H9 (cell line): ENCODE measurements around the gene FBXW4. TPM values are rescaled to one million over a fixed set of nuclear protein-coding genes. Genes with fewer than 3 reads are reported as not detected.

Experiments used
- DNase-seq: peaks from one replicate; pipeline ENCODE4 v3.0.0-alpha.2; 2017
- H2AFZ ChIP-seq: one replicate; pipeline ENCODE4 v1.6.1; 2013; ENCODE audit warnings: mild to moderate bottlenecking, low read length, control low read depth, moderate library complexity
- H2AK5ac ChIP-seq: 2 replicates; pipeline ENCODE4 v1.6.1; 2013; ENCODE audit warnings: low read length, control low read depth, mixed read lengths; ENCODE audit not compliant: insufficient read length
- H2BK120ac ChIP-seq: one replicate; pipeline ENCODE4 v1.6.1; 2013; ENCODE audit warnings: low read depth, mild to moderate bottlenecking, low read length, control low read depth, inconsistent platforms; ENCODE audit not compliant: poor library complexity, severe bottlenecking
- H2BK12ac ChIP-seq: 2 replicates; pipeline ENCODE4 v1.6.1; 2013; ENCODE audit warnings: low read length, control low read depth, mixed read lengths, low read depth; ENCODE audit not compliant: insufficient read length
- H2BK15ac ChIP-seq: 2 replicates; pipeline ENCODE4 v1.6.1; 2013; ENCODE audit warnings: low read depth, low read length, control low read depth
- H2BK20ac ChIP-seq: one replicate; pipeline ENCODE4 v1.6.1; 2013; ENCODE audit warnings: low read depth, mild to moderate bottlenecking, low read length, control low read depth, inconsistent platforms; ENCODE audit not compliant: poor library complexity, severe bottlenecking
- H2BK5ac ChIP-seq: 2 replicates; pipeline ENCODE4 v1.6.1; 2013; ENCODE audit warnings: low read length, control low read depth, mixed read lengths; ENCODE audit not compliant: insufficient read length
- H3K14ac ChIP-seq: 2 replicates; pipeline ENCODE4 v1.6.1; 2013; ENCODE audit warnings: low read length, control low read depth; ENCODE audit not compliant: insufficient read depth
- H3K18ac ChIP-seq: 2 replicates; pipeline ENCODE4 v1.6.1; 2013; ENCODE audit warnings: low read depth, mild to moderate bottlenecking, mixed read lengths, low read length, control low read depth; ENCODE audit not compliant: insufficient read length
- H3K23ac ChIP-seq: 2 replicates; pipeline ENCODE4 v1.6.1; 2013; ENCODE audit warnings: low read length, control low read depth, mixed read lengths, low read depth; ENCODE audit not compliant: insufficient read length
- H3K23me2 ChIP-seq: 2 replicates; pipeline ENCODE4 v1.6.1; 2013; ENCODE audit warnings: low read depth, mild to moderate bottlenecking, mixed read lengths, low read length, control low read depth; ENCODE audit not compliant: insufficient read length, poor library complexity, severe bottlenecking
- H3K27ac ChIP-seq: 2 replicates; pipeline ENCODE4 v1.5.1; 2013; ENCODE audit warnings: low read length, control low read depth, mixed read lengths, low read depth; ENCODE audit not compliant: insufficient read length
- H3K27me3 ChIP-seq: 2 replicates; pipeline ENCODE4 v1.6.1; 2013; ENCODE audit warnings: low read length, control low read depth, inconsistent platforms; ENCODE audit not compliant: insufficient read depth
- H3K4ac ChIP-seq: 2 replicates; pipeline ENCODE4 v1.6.1; 2013; ENCODE audit warnings: low read depth, mild to moderate bottlenecking, control low read depth, inconsistent platforms, low read length, moderate library complexity
- H3K4me1 ChIP-seq: 2 replicates; pipeline ENCODE4 v1.6.1; 2013; ENCODE audit warnings: low read length, control low read depth, inconsistent platforms; ENCODE audit not compliant: insufficient read depth
- H3K4me2 ChIP-seq: 2 replicates; pipeline ENCODE4 v1.6.1; 2013; ENCODE audit warnings: low read length, control low read depth, mixed read lengths; ENCODE audit not compliant: insufficient read length, insufficient read depth
- H3K56ac ChIP-seq: 2 replicates; pipeline ENCODE4 v1.6.1; 2013; ENCODE audit warnings: low read depth, mild to moderate bottlenecking, mixed read lengths, low read length, control low read depth; ENCODE audit not compliant: insufficient read length
- H3K79me1 ChIP-seq: 2 replicates; pipeline ENCODE4 v1.6.1; 2013; ENCODE audit warnings: low read depth, mild to moderate bottlenecking, moderate library complexity, low read length, control low read depth, inconsistent platforms; ENCODE audit not compliant: insufficient read depth, poor library complexity, severe bottlenecking
- H3K79me2 ChIP-seq: 2 replicates; pipeline ENCODE4 v1.6.1; 2013; ENCODE audit warnings: low read length, control low read depth, inconsistent platforms; ENCODE audit not compliant: insufficient read depth
- H3K9ac ChIP-seq: 2 replicates; pipeline ENCODE4 v1.6.1; 2013; ENCODE audit warnings: low read length, control low read depth, mixed read lengths; ENCODE audit not compliant: insufficient read length; ENCODE audit errors: extremely low read depth
- H3K9me3 ChIP-seq: one replicate; pipeline ENCODE4 v1.6.1; 2013; ENCODE audit warnings: low read depth, low read length, inconsistent platforms; ENCODE audit not compliant: control insufficient read depth
- H3T11ph ChIP-seq: one replicate; pipeline ENCODE4 v1.6.1; 2013; ENCODE audit warnings: mild to moderate bottlenecking, low read length, control low read depth, inconsistent platforms
- H4K20me1 ChIP-seq: one replicate; pipeline ENCODE4 v1.6.1; 2013; ENCODE audit not compliant: control insufficient read depth, insufficient read length, insufficient read depth
- H4K5ac ChIP-seq: 2 replicates; pipeline ENCODE4 v1.6.1; 2013; ENCODE audit warnings: low read depth, mild to moderate bottlenecking, mixed read lengths, low read length, control low read depth; ENCODE audit not compliant: insufficient read length
- H4K8ac ChIP-seq: replicated peaks from 2 replicates; pipeline ENCODE4 v1.6.1; 2013; ENCODE audit warnings: low read length, control low read depth, mixed read lengths, low read depth; ENCODE audit not compliant: insufficient read length
- H4K91ac ChIP-seq: 2 replicates; pipeline ENCODE4 v1.6.1; 2013; ENCODE audit warnings: low read depth, mild to moderate bottlenecking, moderate library complexity, mixed read lengths, low read length, control low read depth; ENCODE audit not compliant: insufficient read length
- H3K27ac Mint-ChIP-seq, 3 experiments: 2 replicates in 2 of 3; 3 replicates in 1 of 3; pipeline ENCODE4 v1.8.0; 2020 to 2021; ENCODE audit warnings: mixed read lengths in 3 of 3, mild to moderate bottlenecking in 1 of 3, moderate library complexity in 1 of 3
- H3K27me3 Mint-ChIP-seq: 2 replicates; pipeline ENCODE4 v1.8.0; 2021; ENCODE audit warnings: low read depth, mild to moderate bottlenecking, moderate library complexity, mixed read lengths
- H3K36me3 Mint-ChIP-seq, 3 experiments: 2 replicates in 2 of 3; 3 replicates in 1 of 3; pipeline ENCODE4 v1.8.0; 2020 to 2021; ENCODE audit warnings: low read depth in 3 of 3, mixed read lengths in 3 of 3; ENCODE audit not compliant: insufficient read depth in 1 of 3
- H3K4me1 Mint-ChIP-seq, 2 experiments: 2 replicates each; pipeline ENCODE4 v1.8.0; 2020; ENCODE audit warnings: mixed read lengths in 2 of 2
- H3K4me3 Mint-ChIP-seq, 2 experiments: 2 replicates in 1 of 2; 3 replicates in 1 of 2; pipeline ENCODE4 v1.8.0; 2020 to 2021; ENCODE audit warnings: mild to moderate bottlenecking in 2 of 2, mixed read lengths in 2 of 2, moderate library complexity in 1 of 2
- H3K9me3 Mint-ChIP-seq, 2 experiments: 2 replicates in 1 of 2; 3 replicates in 1 of 2; pipeline ENCODE4 v1.8.0; 2020; ENCODE audit warnings: mild to moderate bottlenecking in 2 of 2, mixed read lengths in 2 of 2, moderate library complexity in 1 of 2
- CTCF ChIP-seq: fragments of 200-600 bp; sonication (generic); conservative IDR thresholded peaks from 3 replicates; pipeline ENCODE4 v1.8.0; 2021; ENCODE audit warnings: antibody characterized with exemption, mild to moderate bottlenecking
- WGBS: extraction: QIAGEN DNeasy Blood & Tissue Kit; methylation state at CpG from one replicate; pipeline ENCODE4 v1.1.7; 2013; ENCODE audit warnings: missing lambda C conversion rate, low lambda C conversion rate, mixed read lengths; ENCODE audit not compliant: insufficient read length; ENCODE audit errors: extremely low coverage; 5-methylcytosine and 5-hydroxymethylcytosine counted together
- total RNA-seq: library from RNA; stranded (reverse); gene quantifications from 2 replicates; pipeline ENCODE4 v1.2.1, GENCODE V29; 2021

Gene FBXW4
- total RNA-seq, 1 experiment from 2014 or later: 41.6 TPM

DNA sequence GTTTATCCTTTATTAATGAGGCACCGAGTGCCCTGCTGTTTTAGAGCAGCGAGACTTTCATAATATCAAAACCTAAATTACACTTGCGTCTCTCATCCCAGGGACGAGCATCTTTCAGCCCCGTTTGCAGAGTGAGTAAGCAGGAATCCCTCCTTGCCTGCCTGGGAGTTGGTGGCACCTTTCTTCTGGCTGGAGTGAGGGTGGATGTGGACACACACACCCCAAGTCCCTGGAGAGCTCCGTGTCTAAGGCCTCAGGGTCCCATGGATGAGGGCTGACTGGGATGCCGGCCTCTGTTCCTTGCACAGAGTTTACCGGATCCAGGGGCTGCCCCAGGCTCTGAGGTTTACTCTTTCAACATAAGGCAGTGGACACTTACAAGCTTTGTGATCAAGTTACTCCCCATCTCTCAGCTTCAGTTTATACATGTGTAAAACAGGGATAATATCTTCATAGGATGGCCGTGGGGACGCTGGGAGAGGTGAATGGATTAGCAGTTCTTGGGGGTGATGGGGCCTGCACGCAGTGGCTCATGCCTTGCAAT lies 131.4 kb downstream of the FBXW4 start:
- peaks cover 10 to 13% of the 10 kb centered on the region in 2 experiments for H3K4me1 Mint-ChIP-seq
- Histone ChIP-seq H2BK120ac (no peak overlapping the region), H4K5ac (no peak overlapping the region), H3K23ac (no peak overlapping the region), H3K9ac (no peak overlapping the region), H3K18ac (no peak overlapping the region), H3K56ac (no peak overlapping the region), H3K27ac (no peak overlapping the region), H2BK15ac (no peak overlapping the region), H3T11ph (no peak overlapping the region), H4K20me1 (no peaks in the 10 kb centered on the region), H3K9me3 (no peaks in the 10 kb centered on the region), H3K4me2 (no peak overlapping the region), H3K4ac (no peak overlapping the region), H3K79me1 (no peaks in the 10 kb centered on the region), H4K8ac (no peak overlapping the region), H3K14ac (no peak overlapping the region; the same call in 1 of the 2 replicates), H3K23me2 (no peaks in the 10 kb centered on the region), H3K79me2 (no peaks in the 10 kb centered on the region), H2BK20ac (no peak overlapping the region), H3K27me3 (peaks cover 8% of the 10 kb centered on the region; the same call in 1 of the 2 replicates), H2AFZ (no peak overlapping the region), H3K4me1 (no peaks in the 10 kb centered on the region), H2BK12ac (no peak overlapping the region), H2AK5ac (no peak overlapping the region), H4K91ac (no peak overlapping the region), H2BK5ac (no peak overlapping the region)
- peaks cover 57% of the 10 kb centered on the region for H3K27me3 Mint-ChIP-seq
- peak; percentile 14 for DNase-seq
- TF ChIP-seq CTCF: no peak
- no peaks in the 10 kb centered on the region; a peak in 1 of 7 replicates for H3K36me3 Mint-ChIP-seq
- no peak overlapping the region for H3K27ac Mint-ChIP-seq
- no peaks in the 10 kb centered on the region; a peak in 1 of 5 replicates for H3K9me3 Mint-ChIP-seq
- H3K4me3 Mint-ChIP-seq: no peak overlapping the region
- no CpG with 5 or more reads among the region's 11 CpGs for WGBS
